GM18505 (cell line): ENCODE results near the gene ASXL3.

Experiments used
- ATAC-seq: cut with Tn5 transposase; IDR thresholded peaks from one replicate; pipeline ENCODE4 v1.9.1; 2021; ENCODE audit not compliant: unreplicated experiment
- POLR2A ChIP-seq: IDR thresholded peaks from 4 replicates; pipeline ENCODE4 v1.6.1; 2011; ENCODE audit warnings: borderline replicate concordance; ENCODE audit not compliant: insufficient read depth, insufficient read length; ENCODE audit errors: extremely low read depth

Gene ASXL3

DNA sequence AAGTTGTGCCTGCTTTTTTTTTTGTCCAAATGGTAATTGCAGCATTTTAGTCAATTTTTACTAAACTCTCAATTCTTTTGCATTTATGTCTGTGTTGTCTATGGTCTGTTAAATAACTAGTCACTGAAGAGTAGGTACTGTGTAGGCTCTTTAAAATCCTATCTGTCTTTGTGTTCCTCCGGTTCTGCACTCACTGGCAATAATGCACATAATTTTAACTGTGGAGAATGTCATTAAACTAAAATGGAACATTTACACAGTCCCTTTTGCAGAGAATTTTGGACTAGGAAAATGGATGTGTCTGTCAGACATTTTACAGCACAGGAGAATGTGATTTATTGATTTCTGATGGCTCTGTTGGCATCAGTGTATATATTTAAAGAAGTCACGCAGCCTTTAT is 116.6 kb downstream of the ASXL3 start:
- ATAC-seq: no peak
- TF ChIP-seq POLR2A: no peak

DNA sequence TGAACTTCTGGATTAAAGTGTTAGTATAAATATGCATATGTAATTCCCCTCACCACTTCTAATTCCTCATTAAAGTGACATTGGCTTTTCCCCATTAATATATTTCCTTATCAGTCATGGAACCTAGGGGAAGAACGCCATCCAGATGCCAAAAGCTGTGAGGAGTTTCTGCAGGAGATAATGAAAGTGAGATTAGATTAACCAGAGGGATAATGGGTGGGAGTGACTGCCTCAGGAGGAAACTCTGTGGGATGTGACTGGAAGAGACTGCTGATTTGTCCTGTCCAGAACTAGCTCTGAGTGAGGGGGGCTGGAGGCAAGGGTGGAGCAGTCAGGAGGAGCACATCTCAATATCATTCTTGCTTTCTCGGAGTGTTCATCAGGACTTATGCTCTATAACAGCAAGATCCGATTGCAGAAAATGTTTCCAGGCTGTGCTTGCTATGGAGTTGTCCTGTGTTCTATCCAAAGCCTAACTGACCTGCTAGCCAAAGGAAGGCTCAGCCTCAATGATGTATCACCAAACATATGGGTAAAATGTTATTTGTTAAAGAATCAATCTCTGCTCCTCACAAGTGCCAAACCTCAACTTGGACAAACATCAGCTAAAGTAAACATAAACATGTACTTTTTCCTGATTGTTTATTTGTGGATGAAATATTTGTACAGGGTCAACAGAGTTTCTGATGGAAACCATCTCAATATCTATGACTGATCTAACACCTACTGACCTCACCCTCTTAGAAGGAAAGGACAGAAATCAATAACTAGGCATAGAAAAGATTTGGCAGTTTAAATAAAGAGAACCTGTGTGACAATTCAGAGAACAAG is 118.5 kb downstream of the ASXL3 start:
- no peak for TF ChIP-seq POLR2A
- ATAC-seq: no peak

DNA sequence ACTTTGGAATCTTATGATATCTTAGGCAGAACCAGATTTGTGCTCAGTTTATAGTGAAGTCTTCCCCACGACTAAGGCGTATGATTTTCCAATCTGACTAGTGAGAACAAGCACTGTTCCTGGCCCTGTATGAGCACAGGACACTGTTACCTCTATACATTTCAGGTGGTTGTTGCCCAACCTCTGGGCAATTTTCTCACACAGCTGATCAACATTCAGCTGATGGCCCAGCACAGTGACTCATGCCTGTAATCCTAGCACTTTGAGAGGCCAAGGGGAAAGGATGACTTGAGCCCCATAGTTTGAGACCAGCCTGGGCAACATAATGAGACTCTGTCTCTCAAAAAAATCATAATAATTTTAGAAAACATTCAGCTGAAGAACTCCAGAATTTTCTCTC is 119.5 kb downstream of the ASXL3 start:
- no peak for ATAC-seq

DNA sequence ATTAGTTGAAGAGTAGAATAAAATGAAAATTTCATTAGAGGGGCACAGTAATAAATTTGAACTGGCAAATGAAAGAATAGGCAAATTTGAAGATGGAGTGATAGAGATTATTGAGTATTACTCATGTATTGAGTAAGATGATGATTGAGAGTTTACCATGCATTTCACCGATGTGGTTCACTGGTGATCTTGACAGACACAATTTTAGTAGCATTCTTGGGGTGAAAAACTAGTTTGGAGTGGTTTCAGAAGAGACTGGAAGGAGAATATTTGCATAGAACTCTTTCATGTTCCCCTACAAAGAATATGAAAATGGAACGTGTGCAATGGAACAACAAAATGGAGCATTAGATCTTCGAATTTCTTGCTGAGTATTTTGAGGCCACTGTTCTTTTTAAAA is 121.4 kb downstream of the ASXL3 start:
- no peak for ATAC-seq
- no peak for TF ChIP-seq POLR2A

More for the DNA sequence above, 119.5 kb downstream of the ASXL3 start:
- TF ChIP-seq POLR2A: no peak

DNA sequence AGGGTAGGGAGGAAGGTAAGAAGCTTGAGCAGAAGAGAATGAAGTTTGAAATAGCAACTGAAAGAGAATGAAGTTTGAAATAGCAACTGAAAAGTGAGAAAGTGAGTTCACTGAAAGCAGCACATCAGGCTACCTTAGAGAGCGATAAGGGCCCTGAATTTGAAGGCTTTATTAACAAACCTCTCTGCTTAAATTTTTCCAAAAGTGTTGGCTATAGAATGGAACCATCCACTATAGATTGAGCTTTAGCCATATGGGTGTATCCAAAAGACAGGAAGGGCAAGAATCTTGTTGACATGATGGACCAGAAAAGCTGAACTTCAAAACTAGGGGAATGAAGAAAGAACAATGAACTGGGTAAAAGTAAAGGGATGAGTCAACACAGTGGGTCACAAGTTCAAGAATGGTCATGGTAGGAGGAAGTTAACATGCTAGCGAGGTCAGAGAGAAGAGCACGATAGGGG is 122.5 kb downstream of the ASXL3 start:
- ATAC-seq: peak; percentile 93
- no peak for TF ChIP-seq POLR2A

DNA sequence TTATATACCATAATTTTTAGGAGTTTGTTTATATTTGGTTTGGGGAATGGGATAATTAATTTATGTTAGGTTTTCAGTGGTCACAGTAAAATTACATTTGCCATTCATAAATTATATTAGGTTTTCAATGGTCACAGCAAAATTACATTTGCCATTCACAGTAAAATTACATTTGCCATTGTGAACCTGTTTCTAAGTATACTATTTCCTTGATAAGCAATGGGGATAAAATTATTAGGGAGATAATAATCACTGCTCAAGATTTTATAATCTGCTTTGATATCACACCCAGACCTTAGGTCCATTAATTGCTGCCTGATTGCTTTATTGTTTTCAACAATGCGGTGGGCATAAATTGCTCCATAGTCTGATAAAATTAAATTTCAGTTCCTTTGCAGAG is 124.6 kb downstream of the ASXL3 start:
- ATAC-seq: no peak
- TF ChIP-seq POLR2A: no peak

- no peak for TF ChIP-seq POLR2A
- ATAC-seq: no peak
Measured at GRCh38 chr18:33706391-33706790, 128.4 kb downstream of the ASXL3 start.

DNA sequence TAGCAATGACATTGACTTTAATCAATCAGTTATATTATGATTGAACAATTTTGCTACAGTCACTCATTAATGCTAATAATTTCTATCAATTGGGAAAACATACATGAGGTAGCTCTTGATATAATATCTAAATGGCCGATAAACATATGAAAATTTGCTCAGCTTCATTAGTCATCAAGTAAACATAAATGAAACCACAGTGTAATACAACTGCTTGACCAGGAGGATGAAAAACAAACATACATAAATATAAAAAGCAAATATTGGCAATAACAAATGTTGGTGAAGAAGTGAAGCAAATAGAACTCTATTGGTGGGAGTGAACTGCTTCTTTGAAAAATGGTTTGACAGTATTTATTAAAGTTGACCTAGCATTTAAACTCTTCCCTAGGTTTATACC is 130.9 kb downstream of the ASXL3 start:
- no peak for TF ChIP-seq POLR2A
- ATAC-seq: no peak

- TF ChIP-seq POLR2A: no peak
- ATAC-seq: no peak
Measured at GRCh38 chr18:33710269-33710668, 132.2 kb downstream of the ASXL3 start.

DNA sequence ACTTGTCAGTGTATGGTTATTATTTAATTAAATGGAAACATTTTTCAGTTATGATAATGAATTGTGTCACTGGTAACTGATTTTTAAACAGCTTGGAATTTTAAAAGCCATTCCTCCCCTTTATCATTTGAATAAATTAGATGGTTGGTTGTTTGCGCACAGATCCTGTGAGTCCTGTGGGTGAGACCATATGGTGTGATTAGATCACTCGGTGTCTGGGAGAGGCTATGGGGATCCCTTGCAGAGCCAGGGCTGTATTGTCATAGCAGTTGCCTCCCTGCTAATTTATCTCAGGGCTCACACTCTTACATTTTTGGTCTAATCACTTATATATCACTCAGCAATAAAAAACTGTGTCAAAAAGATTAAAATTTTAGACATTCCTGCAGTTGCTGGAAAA is 133.5 kb downstream of the ASXL3 start:
- ATAC-seq: no peak
- TF ChIP-seq POLR2A: no peak

- no peak for ATAC-seq
- no peak for TF ChIP-seq POLR2A
Measured at GRCh38 chr18:33712719-33713118, 134.7 kb downstream of the ASXL3 start.

DNA sequence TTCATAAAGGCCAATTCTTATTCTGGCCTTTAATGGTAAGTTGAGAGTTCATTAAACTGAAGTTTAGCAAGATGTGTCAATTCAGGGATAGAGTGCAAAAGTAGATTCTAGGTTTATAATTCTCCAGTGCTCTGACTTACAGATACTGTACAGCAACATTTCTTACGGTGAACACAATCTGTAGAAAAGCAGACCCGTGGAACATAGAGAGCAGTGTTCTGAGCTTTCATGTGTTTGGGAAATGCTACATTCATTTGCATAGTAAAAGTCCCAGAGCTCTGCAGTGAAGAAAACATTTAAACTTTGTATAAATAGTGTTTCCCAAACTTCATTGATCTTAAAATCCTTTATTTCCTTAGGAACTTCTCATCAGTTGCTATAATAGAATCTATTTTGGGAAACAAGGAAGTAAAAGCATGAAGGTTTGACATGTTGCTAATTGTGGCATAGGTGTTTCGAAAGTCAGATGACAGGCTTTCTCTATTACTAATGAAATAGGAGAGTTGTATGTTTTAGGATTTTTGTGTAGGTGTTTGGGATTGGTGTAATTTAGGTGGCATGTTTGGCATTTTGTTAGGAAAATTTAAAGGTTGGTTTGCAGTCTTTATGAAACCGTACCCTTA is 138.2 kb downstream of the ASXL3 start:
- ATAC-seq: no peak
- no peak for TF ChIP-seq POLR2A

DNA sequence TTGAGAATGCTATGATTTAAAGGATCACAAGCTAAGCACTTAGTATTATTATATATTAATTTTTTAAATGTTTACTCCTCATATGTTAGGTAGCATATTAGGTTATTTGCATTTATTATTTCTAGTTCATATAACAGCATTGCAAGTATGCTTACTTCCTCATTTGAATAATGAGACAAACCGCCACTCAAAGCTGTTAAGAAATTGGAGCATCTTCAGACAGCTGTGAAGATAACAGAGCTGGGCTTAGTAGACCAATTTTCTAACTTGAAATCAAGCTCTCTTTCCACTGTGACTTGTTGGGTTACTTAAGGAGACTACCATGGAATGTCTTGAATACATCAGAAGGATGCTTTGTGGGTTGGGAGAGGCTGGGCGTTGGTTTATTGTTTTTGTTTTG is 139.3 kb downstream of the ASXL3 start:
- ATAC-seq: no peak

DNA sequence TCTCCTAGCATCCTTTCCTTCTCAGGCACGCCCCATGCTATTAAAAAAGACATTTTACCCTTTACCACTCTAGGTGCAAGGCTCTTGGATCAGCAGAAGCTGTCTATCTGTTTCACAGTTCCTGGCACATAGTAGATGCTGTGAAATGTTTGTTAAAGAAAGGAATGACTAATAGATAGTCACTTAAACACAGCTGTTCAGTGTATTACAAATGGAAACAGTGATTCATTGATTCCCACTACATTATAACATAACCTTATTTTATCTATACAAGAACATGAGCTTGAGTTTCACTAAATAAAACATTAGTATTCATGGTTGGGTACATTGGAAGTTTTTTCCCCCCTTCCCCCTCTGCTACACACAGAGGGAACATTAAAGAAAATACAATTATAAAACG is 142.1 kb downstream of the ASXL3 start:
- TF ChIP-seq POLR2A: no peak
- ATAC-seq: no peak

More for the DNA sequence above, 139.3 kb downstream of the ASXL3 start:
- no peak for TF ChIP-seq POLR2A

DNA sequence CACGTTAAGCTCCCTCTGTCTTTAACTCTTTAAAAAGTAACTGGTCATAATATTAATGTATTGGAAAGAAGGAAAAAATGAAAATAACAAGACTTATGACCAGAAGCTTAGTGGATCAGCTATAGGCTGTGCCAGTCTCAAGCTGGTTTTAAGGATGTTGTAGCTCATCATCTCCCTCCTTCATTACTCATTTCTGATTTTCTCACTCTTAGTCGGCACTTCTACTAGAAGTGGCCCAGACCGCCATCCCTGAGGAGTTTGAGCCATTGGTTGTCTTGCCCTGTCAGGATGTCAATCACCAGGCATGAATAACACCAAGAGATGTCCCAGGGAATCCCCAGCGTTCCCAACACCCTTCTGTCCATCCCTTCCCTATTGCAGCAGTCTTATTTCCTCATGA is 151.5 kb downstream of the ASXL3 start:
- no peak for TF ChIP-seq POLR2A
- ATAC-seq: peak; percentile 71

GRCh38 chr18:33733376-33733775 is 155.4 kb downstream of the ASXL3 start:
- no peak for ATAC-seq
- TF ChIP-seq POLR2A: no peak
